ENCODE data around the gene SCAI.
A peak's percentile ranks its signal among the peaks of the same experiment; 100 is the strongest.
"Not testable (repeated sequence)": the region's sequence is repeated elsewhere in the genome, so short reads cannot be mapped to it uniquely, and the experiment has no call there.

The SCAI gene

GRCh38 chr9:125180876-125181275, 37.5 kb upstream of the SCAI start:
- no peaks in the 10 kb centered on the region for H3K9me3 ChIP-seq (ENCODE audit: control insufficient read depth, low read length)
- DNase-seq = no peak
- H3K9ac ChIP-seq (ENCODE audit: low read length) = no peak overlapping the region
- WGBS = 96% methylated on average over 9 of the region's 9 CpGs
- no peak overlapping the region for H3K14ac ChIP-seq (ENCODE audit: low read length in 2 of 2)
- no peak overlapping the region for H2BK12ac ChIP-seq (ENCODE audit: low read length in 2 of 2)
- no peak overlapping the region for H3K4ac ChIP-seq (ENCODE audit: low read depth in 1 of 2, low read length in 2 of 2)
- no peaks in the 10 kb centered on the region for H3K36me3 ChIP-seq (ENCODE audit: control insufficient read depth in 1 of 2, insufficient read depth in 2 of 2, low read depth in 1 of 2, low read length in 2 of 2)
- H4K8ac ChIP-seq (ENCODE audit: low read length) = no peak overlapping the region
- no peak overlapping the region for H2BK15ac ChIP-seq (ENCODE audit: low read depth, poor library complexity, severe bottlenecking)
- no peak overlapping the region for H4K91ac ChIP-seq (ENCODE audit: low read length)
- H3K27me3 ChIP-seq (ENCODE audit: control insufficient read depth in 1 of 2, insufficient read depth in 1 of 2, low read length in 2 of 2) = no peaks in the 10 kb centered on the region
- no peak overlapping the region for H2BK5ac ChIP-seq (ENCODE audit: low read depth, low read length, poor library complexity, severe bottlenecking)
- H3K4me1 ChIP-seq (ENCODE audit: control insufficient read depth, insufficient read depth, low read depth, low read length) = peaks cover 4% of the 10 kb centered on the region
- no peak overlapping the region for H2BK120ac ChIP-seq (ENCODE audit: low read depth, low read length)
- H2AFZ ChIP-seq (ENCODE audit: low read depth, low read length) = no peak overlapping the region
- H3K23ac ChIP-seq (ENCODE audit: low read length in 2 of 2) = no peak overlapping the region
- no peak overlapping the region for H3K27ac ChIP-seq (ENCODE audit: low read length, poor library complexity, severe bottlenecking)
- peaks cover 4% of the 10 kb centered on the region for H3K79me1 ChIP-seq (replicated peaks; ENCODE audit: low read length, poor library complexity, severe bottlenecking)
- H3K18ac ChIP-seq (ENCODE audit: low read depth in 1 of 2, low read length in 2 of 2) = no peak overlapping the region
- no peak overlapping the region for H3K4me2 ChIP-seq (ENCODE audit: low read length, poor library complexity, severe bottlenecking)
- no peak overlapping the region for H3K4me3 ChIP-seq (ENCODE audit: insufficient read depth in 1 of 2, low read depth in 1 of 2, low read length in 2 of 2)
- no peak overlapping the region for H2AK5ac ChIP-seq (ENCODE audit: low read length, severe bottlenecking)

GRCh38 chr9:125179776-125180175, 36.4 kb upstream of the SCAI start:
- not testable (repeated sequence) for DNase-seq; H3K4me2 ChIP-seq (ENCODE audit: low read length, poor library complexity, severe bottlenecking); H2BK12ac ChIP-seq (ENCODE audit: low read length in 2 of 2); H2BK15ac ChIP-seq (ENCODE audit: low read depth, poor library complexity, severe bottlenecking); H3K18ac ChIP-seq (ENCODE audit: low read depth in 1 of 2, low read length in 2 of 2); H3K36me3 ChIP-seq (ENCODE audit: control insufficient read depth in 1 of 2, insufficient read depth in 2 of 2, low read depth in 1 of 2, low read length in 2 of 2); H3K4me1 ChIP-seq (ENCODE audit: control insufficient read depth, insufficient read depth, low read depth, low read length); H2BK5ac ChIP-seq (ENCODE audit: low read depth, low read length, poor library complexity, severe bottlenecking); H3K9me3 ChIP-seq (ENCODE audit: control insufficient read depth, low read length); H4K91ac ChIP-seq (ENCODE audit: low read length); H2BK120ac ChIP-seq (ENCODE audit: low read depth, low read length); H2AFZ ChIP-seq (ENCODE audit: low read depth, low read length); H3K14ac ChIP-seq (ENCODE audit: low read length in 2 of 2); H2AK5ac ChIP-seq (ENCODE audit: low read length, severe bottlenecking); H3K4ac ChIP-seq (ENCODE audit: low read depth in 1 of 2, low read length in 2 of 2); H3K27ac ChIP-seq (ENCODE audit: low read length, poor library complexity, severe bottlenecking); H3K27me3 ChIP-seq (ENCODE audit: control insufficient read depth in 1 of 2, insufficient read depth in 1 of 2, low read length in 2 of 2); H3K79me1 ChIP-seq (replicated peaks; ENCODE audit: low read length, poor library complexity, severe bottlenecking); H3K4me3 ChIP-seq (ENCODE audit: insufficient read depth in 1 of 2, low read depth in 1 of 2, low read length in 2 of 2); H3K9ac ChIP-seq (ENCODE audit: low read length); H4K8ac ChIP-seq (ENCODE audit: low read length); H3K23ac ChIP-seq (ENCODE audit: low read length in 2 of 2)
- 100% methylated on average over 1 of the region's 4 CpGs for WGBS

GRCh38 chr9:125177888-125178287, 34.6 kb upstream of the SCAI start:
- H3K23ac ChIP-seq (ENCODE audit: low read length in 2 of 2) = no peak overlapping the region
- no peaks in the 10 kb centered on the region for H3K36me3 ChIP-seq (ENCODE audit: control insufficient read depth in 1 of 2, insufficient read depth in 2 of 2, low read depth in 1 of 2, low read length in 2 of 2)
- no peak overlapping the region for H3K27ac ChIP-seq (ENCODE audit: low read length, poor library complexity, severe bottlenecking)
- DNase-seq = no peak
- no peak overlapping the region for H2BK120ac ChIP-seq (ENCODE audit: low read depth, low read length)
- no peak overlapping the region for H3K4ac ChIP-seq (ENCODE audit: low read depth in 1 of 2, low read length in 2 of 2)
- H2BK12ac ChIP-seq (ENCODE audit: low read length in 2 of 2) = no peak overlapping the region
- H2BK15ac ChIP-seq (ENCODE audit: low read depth, poor library complexity, severe bottlenecking) = no peak overlapping the region
- H3K79me1 ChIP-seq (replicated peaks; ENCODE audit: low read length, poor library complexity, severe bottlenecking) = peaks cover 4% of the 10 kb centered on the region
- H2BK5ac ChIP-seq (ENCODE audit: low read depth, low read length, poor library complexity, severe bottlenecking) = no peak overlapping the region
- peaks cover 1% of the 10 kb centered on the region for H3K4me1 ChIP-seq (ENCODE audit: control insufficient read depth, insufficient read depth, low read depth, low read length)
- WGBS = 100% methylated on average over 1 of the region's 1 CpG
- H3K14ac ChIP-seq (ENCODE audit: low read length in 2 of 2) = no peak overlapping the region
- H3K27me3 ChIP-seq (ENCODE audit: control insufficient read depth in 1 of 2, insufficient read depth in 1 of 2, low read length in 2 of 2) = no peaks in the 10 kb centered on the region
- peak overlapping the region in 1 of 2 experiments; percentile 57 for H3K4me3 ChIP-seq (ENCODE audit: insufficient read depth in 1 of 2, low read depth in 1 of 2, low read length in 2 of 2)
- H3K9me3 ChIP-seq (ENCODE audit: control insufficient read depth, low read length) = no peaks in the 10 kb centered on the region
- no peak overlapping the region for H3K4me2 ChIP-seq (ENCODE audit: low read length, poor library complexity, severe bottlenecking)
- H4K8ac ChIP-seq (ENCODE audit: low read length) = no peak overlapping the region
- H4K91ac ChIP-seq (ENCODE audit: low read length) = no peak overlapping the region
- H2AK5ac ChIP-seq (ENCODE audit: low read length, severe bottlenecking) = no peak overlapping the region
- no peak overlapping the region for H3K18ac ChIP-seq (ENCODE audit: low read depth in 1 of 2, low read length in 2 of 2)
- H2AFZ ChIP-seq (ENCODE audit: low read depth, low read length) = no peak overlapping the region
- H3K9ac ChIP-seq (ENCODE audit: low read length) = peak overlapping the region; percentile 76

GRCh38 chr9:125176636-125177035, 33.3 kb upstream of the SCAI start:
- Histone ChIP-seq H3K9ac (ENCODE audit: low read length) (peak overlapping the region; percentile 76), H3K4me2 (ENCODE audit: low read length, poor library complexity, severe bottlenecking) (no peak overlapping the region), H3K27ac (ENCODE audit: low read length, poor library complexity, severe bottlenecking) (no peak overlapping the region), H2AFZ (ENCODE audit: low read depth, low read length) (no peak overlapping the region), H4K91ac (ENCODE audit: low read length) (no peak overlapping the region), H3K4ac (ENCODE audit: low read depth in 1 of 2, low read length in 2 of 2) (no peak overlapping the region), H3K9me3 (ENCODE audit: control insufficient read depth, low read length) (no peaks in the 10 kb centered on the region), H3K79me1 (replicated peaks; ENCODE audit: low read length, poor library complexity, severe bottlenecking) (peaks cover 4% of the 10 kb centered on the region), H3K4me1 (ENCODE audit: control insufficient read depth, insufficient read depth, low read depth, low read length) (peaks cover 1% of the 10 kb centered on the region), H3K23ac (ENCODE audit: low read length in 2 of 2) (no peak overlapping the region), H3K27me3 (ENCODE audit: control insufficient read depth in 1 of 2, insufficient read depth in 1 of 2, low read length in 2 of 2) (no peaks in the 10 kb centered on the region), H2BK12ac (ENCODE audit: low read length in 2 of 2) (no peak overlapping the region), H2BK120ac (ENCODE audit: low read depth, low read length) (no peak overlapping the region), H3K18ac (ENCODE audit: low read depth in 1 of 2, low read length in 2 of 2) (no peak overlapping the region), H2BK15ac (ENCODE audit: low read depth, poor library complexity, severe bottlenecking) (no peak overlapping the region), H2BK5ac (ENCODE audit: low read depth, low read length, poor library complexity, severe bottlenecking) (no peak overlapping the region), H3K14ac (ENCODE audit: low read length in 2 of 2) (no peak overlapping the region), H4K8ac (ENCODE audit: low read length) (no peak overlapping the region), H3K4me3 (ENCODE audit: insufficient read depth in 1 of 2, low read depth in 1 of 2, low read length in 2 of 2) (peak overlapping the region in 1 of 2 experiments; percentile 57), H2AK5ac (ENCODE audit: low read length, severe bottlenecking) (no peak overlapping the region), H3K36me3 (ENCODE audit: control insufficient read depth in 1 of 2, insufficient read depth in 2 of 2, low read depth in 1 of 2, low read length in 2 of 2) (no peaks in the 10 kb centered on the region)
- WGBS = 100% methylated on average over 1 of the region's 3 CpGs
- DNase-seq = no peak
